ENCODE results near the gene SYNPO. TPM values are rescaled to one million over a fixed set of nuclear protein-coding genes. Genes with fewer than 3 reads are reported as not detected.

SYNPO gene
- total RNA-seq, 2 donors from 2014 or later = 0.04 to 0.37 TPM

- no peaks in the 10 kb centered on the region for H3K27me3 Mint-ChIP-seq
These were observed 37.4 kb upstream of the SYNPO start for GRCh38 chr5:150603052-150603451.

GRCh38 chr5:150603491-150603890 is 37.0 kb upstream of the SYNPO start:
- H3K4me1 Mint-ChIP-seq = no peaks in the 10 kb centered on the region
- no peaks in the 10 kb centered on the region for H3K9me3 Mint-ChIP-seq
- no peak for ATAC-seq (replicated peaks)
- H3K4me3 Mint-ChIP-seq = no peak overlapping the region
- no peaks in the 10 kb centered on the region for H3K27me3 Mint-ChIP-seq
- H3K27ac Mint-ChIP-seq = no peak overlapping the region
- H3K36me3 Mint-ChIP-seq (ENCODE audit: low read depth) = no peaks in the 10 kb centered on the region

More at GRCh38 chr5:150603052-150603451, 37.4 kb upstream of the SYNPO start:
- Mint-ChIP-seq H3K9me3 (no peaks in the 10 kb centered on the region), H3K27ac (no peak overlapping the region), H3K4me3 (no peak overlapping the region), H3K4me1 (no peaks in the 10 kb centered on the region), H3K36me3 (ENCODE audit: low read depth) (no peaks in the 10 kb centered on the region)
- ATAC-seq (replicated peaks) = no peak

GRCh38 chr5:150604010-150604409 is 36.5 kb upstream of the SYNPO start:
- Mint-ChIP-seq H3K27ac (no peak overlapping the region), H3K4me3 (no peak overlapping the region), H3K9me3 (no peaks in the 10 kb centered on the region), H3K27me3 (no peaks in the 10 kb centered on the region), H3K36me3 (ENCODE audit: low read depth) (no peaks in the 10 kb centered on the region), H3K4me1 (no peaks in the 10 kb centered on the region)
- ATAC-seq (replicated peaks) = no peak

GRCh38 chr5:150604894-150605440 is 35.5 kb upstream of the SYNPO start:
- ATAC-seq (replicated peaks) = no peak
- no peaks in the 10 kb centered on the region for H3K36me3 Mint-ChIP-seq (ENCODE audit: low read depth)
- H3K27ac Mint-ChIP-seq = no peak overlapping the region
- no peaks in the 10 kb centered on the region for H3K4me1 Mint-ChIP-seq
- H3K9me3 Mint-ChIP-seq = no peaks in the 10 kb centered on the region
- no peak overlapping the region for H3K4me3 Mint-ChIP-seq
- H3K27me3 Mint-ChIP-seq = no peaks in the 10 kb centered on the region

GRCh38 chr5:150605546-150605945 is 34.9 kb upstream of the SYNPO start:
- ATAC-seq (replicated peaks) = no peak
- H3K9me3 Mint-ChIP-seq = no peaks in the 10 kb centered on the region
- no peaks in the 10 kb centered on the region for H3K27me3 Mint-ChIP-seq
- H3K4me3 Mint-ChIP-seq = no peak overlapping the region
- no peak overlapping the region for H3K27ac Mint-ChIP-seq
- H3K36me3 Mint-ChIP-seq (ENCODE audit: low read depth) = no peaks in the 10 kb centered on the region
- no peaks in the 10 kb centered on the region for H3K4me1 Mint-ChIP-seq

- no peaks in the 10 kb centered on the region for H3K27me3 Mint-ChIP-seq
- no peaks in the 10 kb centered on the region for H3K4me1 Mint-ChIP-seq
- H3K4me3 Mint-ChIP-seq = no peak overlapping the region
- ATAC-seq (replicated peaks) = no peak
- H3K9me3 Mint-ChIP-seq = no peaks in the 10 kb centered on the region
- H3K36me3 Mint-ChIP-seq (ENCODE audit: low read depth) = no peaks in the 10 kb centered on the region
- no peak overlapping the region for H3K27ac Mint-ChIP-seq
These were observed 34.0 kb upstream of the SYNPO start for GRCh38 chr5:150606476-150606875.

- H3K27me3 Mint-ChIP-seq = no peaks in the 10 kb centered on the region
- no peaks in the 10 kb centered on the region for H3K4me1 Mint-ChIP-seq
- ATAC-seq (replicated peaks) = no peak
- no peaks in the 10 kb centered on the region for H3K36me3 Mint-ChIP-seq (ENCODE audit: low read depth)
- no peak overlapping the region for H3K4me3 Mint-ChIP-seq
- no peaks in the 10 kb centered on the region for H3K9me3 Mint-ChIP-seq
- no peak overlapping the region for H3K27ac Mint-ChIP-seq
These were observed 33.4 kb upstream of the SYNPO start for GRCh38 chr5:150607105-150607504.

- Mint-ChIP-seq H3K27me3 (no peaks in the 10 kb centered on the region), H3K27ac (no peak overlapping the region), H3K4me3 (no peak overlapping the region), H3K9me3 (no peaks in the 10 kb centered on the region), H3K36me3 (ENCODE audit: low read depth) (no peaks in the 10 kb centered on the region), H3K4me1 (no peaks in the 10 kb centered on the region)
- ATAC-seq (replicated peaks) = no peak
These were observed 32.5 kb upstream of the SYNPO start for GRCh38 chr5:150607991-150608390.

GRCh38 chr5:150608991-150609390 is 31.5 kb upstream of the SYNPO start:
- no peaks in the 10 kb centered on the region for H3K36me3 Mint-ChIP-seq (ENCODE audit: low read depth)
- H3K4me1 Mint-ChIP-seq = no peaks in the 10 kb centered on the region
- H3K27me3 Mint-ChIP-seq = no peaks in the 10 kb centered on the region
- H3K27ac Mint-ChIP-seq = no peak overlapping the region
- no peaks in the 10 kb centered on the region for H3K9me3 Mint-ChIP-seq
- H3K4me3 Mint-ChIP-seq = no peak overlapping the region
- ATAC-seq (replicated peaks) = no peak

- H3K9me3 Mint-ChIP-seq = no peaks in the 10 kb centered on the region
- H3K27ac Mint-ChIP-seq = no peak overlapping the region
- no peaks in the 10 kb centered on the region for H3K4me1 Mint-ChIP-seq
- ATAC-seq (replicated peaks) = no peak
- no peaks in the 10 kb centered on the region for H3K27me3 Mint-ChIP-seq
- no peak overlapping the region for H3K4me3 Mint-ChIP-seq
- H3K36me3 Mint-ChIP-seq (ENCODE audit: low read depth) = no peaks in the 10 kb centered on the region
These were observed 30.4 kb upstream of the SYNPO start for GRCh38 chr5:150609843-150610584.

- Mint-ChIP-seq H3K36me3 (ENCODE audit: low read depth) (no peaks in the 10 kb centered on the region), H3K9me3 (no peaks in the 10 kb centered on the region), H3K4me1 (no peaks in the 10 kb centered on the region), H3K4me3 (no peak overlapping the region), H3K27me3 (peaks cover 1% of the 10 kb centered on the region), H3K27ac (no peak overlapping the region)
- ATAC-seq (replicated peaks) = no peak
These were observed 29.4 kb upstream of the SYNPO start for GRCh38 chr5:150611026-150611425.

- no peaks in the 10 kb centered on the region for H3K9me3 Mint-ChIP-seq
- H3K4me1 Mint-ChIP-seq = no peaks in the 10 kb centered on the region
- no peak overlapping the region for H3K27ac Mint-ChIP-seq
- no peak for ATAC-seq (replicated peaks)
- peaks cover 8% of the 10 kb centered on the region for H3K27me3 Mint-ChIP-seq
- H3K36me3 Mint-ChIP-seq (ENCODE audit: low read depth) = no peaks in the 10 kb centered on the region
- H3K4me3 Mint-ChIP-seq = no peak overlapping the region
These were observed 28.1 kb upstream of the SYNPO start for GRCh38 chr5:150612405-150612804.

GRCh38 chr5:150612905-150613670 is 27.4 kb upstream of the SYNPO start:
- H3K4me1 Mint-ChIP-seq = no peaks in the 10 kb centered on the region
- H3K27ac Mint-ChIP-seq = no peak overlapping the region
- peaks cover 8% of the 10 kb centered on the region for H3K27me3 Mint-ChIP-seq
- no peaks in the 10 kb centered on the region for H3K9me3 Mint-ChIP-seq
- no peak overlapping the region for H3K4me3 Mint-ChIP-seq
- ATAC-seq (replicated peaks) = no peak
- no peaks in the 10 kb centered on the region for H3K36me3 Mint-ChIP-seq (ENCODE audit: low read depth)

- no peak overlapping the region for H3K27ac Mint-ChIP-seq
- H3K27me3 Mint-ChIP-seq = peaks cover 8% of the 10 kb centered on the region
- H3K9me3 Mint-ChIP-seq = no peaks in the 10 kb centered on the region
- no peaks in the 10 kb centered on the region for H3K36me3 Mint-ChIP-seq (ENCODE audit: low read depth)
- no peak for ATAC-seq (replicated peaks)
- H3K4me1 Mint-ChIP-seq = no peaks in the 10 kb centered on the region
- H3K4me3 Mint-ChIP-seq = no peak overlapping the region
These were observed 26.3 kb upstream of the SYNPO start for GRCh38 chr5:150613991-150614660.
